SH-SY5Y (cell line): ENCODE measurements around the gene FNDC8.

Experiments
- GATA2 ChIP-seq: IDR thresholded peaks from 2 replicates; pipeline ENCODE4 v1.6.1; 2011; ENCODE audit warnings: mild to moderate bottlenecking, low read depth, low read length
- GATA3 ChIP-seq: IDR thresholded peaks from 2 replicates; pipeline ENCODE4 v1.6.1; 2011; ENCODE audit warnings: low read depth, mild to moderate bottlenecking, low read length, moderate library complexity

DNA sequence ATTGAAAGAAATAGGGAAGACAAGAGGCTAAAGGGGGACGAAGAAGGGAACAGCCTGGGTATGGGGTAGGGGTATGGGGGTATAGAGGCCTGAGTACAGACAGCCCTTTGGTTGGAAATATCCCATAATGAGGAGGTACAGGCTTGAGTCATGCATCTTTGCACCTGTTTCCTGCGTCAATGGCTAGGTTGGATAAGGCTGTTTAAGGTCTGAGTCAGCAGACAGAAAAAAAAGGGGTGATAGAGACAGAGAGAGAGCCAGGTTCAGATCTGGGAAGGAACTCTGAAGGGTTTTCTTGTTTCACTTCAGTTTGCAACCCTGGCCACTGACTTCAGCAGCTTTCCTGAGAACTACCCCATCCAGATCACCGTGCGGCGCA lies 8.5 kb downstream of the FNDC8 start:
- TF ChIP-seq GATA2, result no peak
- no peak for TF ChIP-seq GATA3
